Neural progenitor cell (in vitro differentiated cells): ENCODE data around the gene KLHL3. TPM values are rescaled to one million over a fixed set of nuclear protein-coding genes. Genes with fewer than 3 reads are reported as not detected.

Experiments
- DNase-seq: peaks from one replicate; pipeline ENCODE4 v3.0.0-alpha.2; 2016; ENCODE audit warnings: low spot score
- H2AFZ ChIP-seq: fragments of 200-600 bp; sonication (generic); replicated peaks from 2 replicates; pipeline ENCODE4 v1.6.1; 2016; ENCODE audit warnings: antibody characterized with exemption
- H3F3A ChIP-seq: fragments of 200-600 bp; sonication (generic); 2 replicates; pipeline ENCODE4 v1.6.1; 2016; ENCODE audit warnings: antibody characterized with exemption, low read depth
- H3K27ac ChIP-seq: fragments of 200-600 bp; sonication (generic); 2 replicates; pipeline ENCODE4 v1.5.1; 2016; ENCODE audit warnings: mild to moderate bottlenecking
- H3K27me3 ChIP-seq: fragments of 200-600 bp; sonication (generic); 2 replicates; pipeline ENCODE4 v1.6.1; 2016; ENCODE audit warnings: mild to moderate bottlenecking, moderate library complexity
- H3K36me3 ChIP-seq: fragments of 200-600 bp; sonication (generic); 2 replicates; pipeline ENCODE4 v1.5.1; 2016
- H3K4me1 ChIP-seq: fragments of 200-600 bp; sonication (generic); 2 replicates; pipeline ENCODE4 v1.6.1; 2016; ENCODE audit warnings: mixed run types
- H3K4me2 ChIP-seq: fragments of 200-600 bp; sonication (generic); 2 replicates; pipeline ENCODE4 v1.6.1; 2016
- H3K4me3 ChIP-seq: fragments of 200-600 bp; sonication (generic); 2 replicates; pipeline ENCODE4 v1.5.1; 2016
- H3K79me2 ChIP-seq: fragments of 200-600 bp; sonication (generic); 2 replicates; pipeline ENCODE4 v1.6.1; 2016; ENCODE audit warnings: low read depth
- H3K9ac ChIP-seq: fragments of 200-600 bp; sonication (generic); 2 replicates; pipeline ENCODE4 v1.6.1; 2016
- H3K9me3 ChIP-seq: fragments of 200-600 bp; sonication (generic); 2 replicates; pipeline ENCODE4 v1.5.1; 2016; ENCODE audit warnings: low read depth
- H4K20me1 ChIP-seq: fragments of 200-600 bp; sonication (generic); 2 replicates; pipeline ENCODE4 v1.6.1; 2016; ENCODE audit warnings: low read depth
- H3K27ac Mint-ChIP-seq: 3 replicates; pipeline ENCODE4 v1.8.0; 2021; ENCODE audit warnings: mixed read lengths
- H3K27me3 Mint-ChIP-seq: 2 replicates; pipeline ENCODE4 v1.8.0; 2022; ENCODE audit warnings: low read depth, mild to moderate bottlenecking, inconsistent platforms, moderate library complexity, mixed read lengths; ENCODE audit not compliant: insufficient read depth
- H3K36me3 Mint-ChIP-seq: 3 replicates; pipeline ENCODE4 v1.8.0; 2021; ENCODE audit warnings: mixed read lengths
- H3K4me1 Mint-ChIP-seq: 3 replicates; pipeline ENCODE4 v1.8.0; 2021; ENCODE audit warnings: mixed read lengths
- H3K4me3 Mint-ChIP-seq: 3 replicates; pipeline ENCODE4 v1.8.0; 2021; ENCODE audit warnings: mild to moderate bottlenecking, moderate library complexity, mixed read lengths
- H3K9me3 Mint-ChIP-seq: 3 replicates; pipeline ENCODE4 v1.8.0; 2020; ENCODE audit warnings: mixed read lengths
- EZH2 ChIP-seq: fragments of 200-600 bp; sonication (generic); IDR thresholded peaks from 2 replicates; pipeline ENCODE4 v1.6.1; 2017; ENCODE audit warnings: antibody characterized with exemption, mild to moderate bottlenecking, moderate library complexity
- EZH2phosphoT487 ChIP-seq: fragments of 200-600 bp; sonication (generic); IDR thresholded peaks from 2 replicates; pipeline ENCODE4 v1.6.1; 2017; ENCODE audit warnings: antibody characterized with exemption
- total RNA-seq: library from RNA; depleted of rRNA; stranded (reverse); fragments of >200 nt; gene quantifications from 2 replicates; pipeline ENCODE4 v1.2.3, GENCODE V29; 2015; ENCODE audit warnings: low replicate concordance
- TF ChIP-seq, protein P1 (sequence below): fragments of 200-600 bp; sonication (generic); IDR thresholded peaks from 2 replicates; pipeline ENCODE4 v1.5.1; 2017; ENCODE audit warnings: antibody characterized with exemption, mild to moderate bottlenecking

KLHL3 gene
- total RNA-seq, 1 donor from 2014 or later = 26.8 TPM

DNA sequence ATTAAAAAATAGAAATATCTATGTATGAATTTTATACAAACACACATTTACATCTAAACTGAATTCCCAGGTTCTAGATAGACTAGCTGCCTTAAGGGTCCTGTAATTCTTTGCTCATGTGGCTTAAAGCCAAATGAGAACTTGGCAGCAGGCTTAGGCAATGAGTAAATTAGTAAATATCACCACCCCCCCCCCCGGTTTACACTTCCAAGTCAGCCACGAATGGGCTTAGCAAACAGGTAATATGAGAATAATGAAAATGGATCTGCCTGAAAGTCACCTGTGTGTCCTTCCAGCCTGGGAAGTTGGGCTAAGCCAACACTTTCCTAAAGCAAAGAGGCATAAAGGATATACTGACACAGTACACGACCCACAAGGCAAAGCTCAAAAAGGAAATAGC lies 108.6 kb downstream of the KLHL3 start:
- Histone ChIP-seq H3K4me3 (no peak overlapping the region), H3K27me3 (no peaks in the 10 kb centered on the region), H3K4me2 (no peak overlapping the region), H2AFZ (no peak overlapping the region), H3K36me3 (no peaks in the 10 kb centered on the region), H3K4me1 (peaks cover 20% of the 10 kb centered on the region), H3K9ac (no peak overlapping the region), H4K20me1 (peaks cover 8% of the 10 kb centered on the region), H3K9me3 (no peaks in the 10 kb centered on the region), H3K79me2 (no peaks in the 10 kb centered on the region), H3F3A (peaks cover 8% of the 10 kb centered on the region), H3K27ac (no peak overlapping the region)
- Mint-ChIP-seq H3K4me1 (peaks cover 12% of the 10 kb centered on the region), H3K36me3 (peaks cover 4% of the 10 kb centered on the region), H3K9me3 (peaks cover 3% of the 10 kb centered on the region), H3K4me3 (no peak overlapping the region), H3K27me3 (no peaks in the 10 kb centered on the region), H3K27ac (no peak overlapping the region)
- DNase-seq = no peak
- no peak for TF ChIP-seq EZH2
- TF ChIP-seq, protein P1, sequence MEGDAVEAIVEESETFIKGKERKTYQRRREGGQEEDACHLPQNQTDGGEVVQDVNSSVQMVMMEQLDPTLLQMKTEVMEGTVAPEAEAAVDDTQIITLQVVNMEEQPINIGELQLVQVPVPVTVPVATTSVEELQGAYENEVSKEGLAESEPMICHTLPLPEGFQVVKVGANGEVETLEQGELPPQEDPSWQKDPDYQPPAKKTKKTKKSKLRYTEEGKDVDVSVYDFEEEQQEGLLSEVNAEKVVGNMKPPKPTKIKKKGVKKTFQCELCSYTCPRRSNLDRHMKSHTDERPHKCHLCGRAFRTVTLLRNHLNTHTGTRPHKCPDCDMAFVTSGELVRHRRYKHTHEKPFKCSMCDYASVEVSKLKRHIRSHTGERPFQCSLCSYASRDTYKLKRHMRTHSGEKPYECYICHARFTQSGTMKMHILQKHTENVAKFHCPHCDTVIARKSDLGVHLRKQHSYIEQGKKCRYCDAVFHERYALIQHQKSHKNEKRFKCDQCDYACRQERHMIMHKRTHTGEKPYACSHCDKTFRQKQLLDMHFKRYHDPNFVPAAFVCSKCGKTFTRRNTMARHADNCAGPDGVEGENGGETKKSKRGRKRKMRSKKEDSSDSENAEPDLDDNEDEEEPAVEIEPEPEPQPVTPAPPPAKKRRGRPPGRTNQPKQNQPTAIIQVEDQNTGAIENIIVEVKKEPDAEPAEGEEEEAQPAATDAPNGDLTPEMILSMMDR = no peak
- TF ChIP-seq EZH2phosphoT487 = no peak

DNA sequence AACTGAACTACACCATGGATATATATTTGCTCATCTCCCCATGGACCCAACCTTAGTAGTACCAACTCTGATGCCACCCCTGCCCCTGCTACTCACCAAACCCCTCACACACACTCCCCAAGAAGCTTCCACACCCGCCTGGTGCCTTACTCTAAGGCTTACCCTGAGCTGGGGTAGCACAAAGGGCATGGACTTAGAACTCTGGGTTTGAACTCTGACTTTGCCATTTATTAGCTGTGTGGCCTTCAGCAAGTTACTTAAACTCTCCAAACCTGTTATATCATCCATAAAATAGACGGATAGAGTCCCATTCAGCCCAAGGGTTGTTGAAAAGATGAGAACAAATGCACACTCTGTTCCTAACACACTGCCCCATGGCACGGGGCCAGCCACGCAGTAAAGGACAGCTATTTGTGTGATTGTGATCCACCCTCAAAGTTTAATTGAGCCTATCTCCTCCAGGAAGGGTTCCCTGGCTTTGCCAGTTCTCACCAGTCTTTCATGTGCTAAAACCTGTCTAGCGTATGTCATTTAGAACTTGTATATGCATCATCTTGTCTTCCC lies 111.0 kb downstream of the KLHL3 start:
- peaks cover 5% of the 10 kb centered on the region for H3K4me1 Mint-ChIP-seq
- Histone ChIP-seq H3K4me1 (peaks cover 3% of the 10 kb centered on the region), H3K4me3 (no peak overlapping the region), H3K9ac (no peak overlapping the region), H3K27ac (no peak overlapping the region), H4K20me1 (peaks cover 2% of the 10 kb centered on the region), H3F3A (peaks cover under 1% of the 10 kb centered on the region), H2AFZ (no peak overlapping the region), H3K36me3 (no peaks in the 10 kb centered on the region), H3K27me3 (no peaks in the 10 kb centered on the region), H3K4me2 (no peak overlapping the region), H3K9me3 (no peaks in the 10 kb centered on the region), H3K79me2 (no peaks in the 10 kb centered on the region)
- H3K36me3 Mint-ChIP-seq = peaks cover 3% of the 10 kb centered on the region
- H3K27me3 Mint-ChIP-seq = no peaks in the 10 kb centered on the region
- no peaks in the 10 kb centered on the region for H3K9me3 Mint-ChIP-seq
- no peak overlapping the region for H3K4me3 Mint-ChIP-seq
- TF ChIP-seq EZH2 = no peak
- no peak for TF ChIP-seq EZH2phosphoT487
- TF ChIP-seq, protein P1 = no peak
- no peak for DNase-seq
- H3K27ac Mint-ChIP-seq = no peak overlapping the region

DNA sequence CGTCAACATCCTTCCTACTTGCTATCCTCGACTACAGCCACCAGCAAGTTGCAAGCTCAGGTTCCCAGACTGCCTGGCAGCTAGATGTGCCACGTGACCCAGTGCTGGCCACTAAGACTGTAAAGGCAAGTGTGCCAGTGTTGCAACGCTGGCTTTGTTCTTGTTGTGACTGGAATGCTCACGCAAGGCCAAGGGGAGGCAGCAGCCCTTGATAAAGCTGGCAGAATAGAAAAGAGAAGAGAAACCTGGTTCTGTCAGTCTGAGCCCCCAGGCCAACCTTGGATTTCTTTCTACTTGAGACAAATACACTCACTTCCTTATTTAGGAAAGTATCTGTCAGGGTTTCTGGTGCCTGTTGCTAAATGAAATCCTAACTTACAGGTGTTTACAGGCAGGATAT lies 113.0 kb downstream of the KLHL3 start:
- Histone ChIP-seq H3K9ac (no peak overlapping the region), H4K20me1 (no peaks in the 10 kb centered on the region), H3K27me3 (no peaks in the 10 kb centered on the region), H3F3A (no peaks in the 10 kb centered on the region), H3K36me3 (no peaks in the 10 kb centered on the region), H3K4me2 (no peak overlapping the region), H2AFZ (no peak overlapping the region), H3K9me3 (no peaks in the 10 kb centered on the region), H3K79me2 (no peaks in the 10 kb centered on the region), H3K4me3 (no peak overlapping the region), H3K4me1 (no peaks in the 10 kb centered on the region), H3K27ac (no peak overlapping the region)
- no peak for DNase-seq
- no peak overlapping the region for H3K27ac Mint-ChIP-seq
- TF ChIP-seq EZH2phosphoT487 (no peak), EZH2 (no peak)
- TF ChIP-seq, protein P1 = no peak
- H3K4me1 Mint-ChIP-seq = no peaks in the 10 kb centered on the region
- no peak overlapping the region for H3K4me3 Mint-ChIP-seq
- no peaks in the 10 kb centered on the region for H3K27me3 Mint-ChIP-seq
- no peaks in the 10 kb centered on the region for H3K9me3 Mint-ChIP-seq
- peaks cover 3% of the 10 kb centered on the region for H3K36me3 Mint-ChIP-seq
